Mesodermal cell (in vitro differentiated cells): ENCODE measurements around the gene NTF3.

Experiments used
- H3K27ac ChIP-seq: 2 replicates; pipeline ENCODE4 v1.7.0; 2013; ENCODE audit warnings: mild to moderate bottlenecking, low read depth, low read length, moderate library complexity; ENCODE audit not compliant: severe bottlenecking
- H3K36me3 ChIP-seq: 2 replicates; pipeline ENCODE4 v1.7.1; 2013; ENCODE audit warnings: mild to moderate bottlenecking, low read length, moderate library complexity; ENCODE audit not compliant: control insufficient read depth, insufficient read depth
- H3K4me1 ChIP-seq: one replicate; pipeline ENCODE4 v1.7.1; 2013; ENCODE audit warnings: mild to moderate bottlenecking, low read length; ENCODE audit not compliant: insufficient read depth, control insufficient read depth, poor library complexity, severe bottlenecking
- H3K4me3 ChIP-seq: 2 replicates; pipeline ENCODE4 v1.7.0; 2013; ENCODE audit warnings: low read length, control low read depth, mild to moderate bottlenecking; ENCODE audit not compliant: insufficient read depth, poor library complexity, severe bottlenecking; ENCODE audit errors: extremely low read depth
- H3K9me3 ChIP-seq: 2 replicates; pipeline ENCODE4 v1.7.1; 2013; ENCODE audit warnings: mild to moderate bottlenecking, low read length, moderate library complexity; ENCODE audit not compliant: control insufficient read depth
- WGBS, 2 experiments: methylation state at CpG; one replicate each; pipeline ENCODE4 v1.1.5; 2013; ENCODE audit warnings: missing lambda C conversion rate in 2 of 2; ENCODE audit not compliant: insufficient coverage in 2 of 2; 5-methylcytosine and 5-hydroxymethylcytosine counted together

Gene NTF3

DNA sequence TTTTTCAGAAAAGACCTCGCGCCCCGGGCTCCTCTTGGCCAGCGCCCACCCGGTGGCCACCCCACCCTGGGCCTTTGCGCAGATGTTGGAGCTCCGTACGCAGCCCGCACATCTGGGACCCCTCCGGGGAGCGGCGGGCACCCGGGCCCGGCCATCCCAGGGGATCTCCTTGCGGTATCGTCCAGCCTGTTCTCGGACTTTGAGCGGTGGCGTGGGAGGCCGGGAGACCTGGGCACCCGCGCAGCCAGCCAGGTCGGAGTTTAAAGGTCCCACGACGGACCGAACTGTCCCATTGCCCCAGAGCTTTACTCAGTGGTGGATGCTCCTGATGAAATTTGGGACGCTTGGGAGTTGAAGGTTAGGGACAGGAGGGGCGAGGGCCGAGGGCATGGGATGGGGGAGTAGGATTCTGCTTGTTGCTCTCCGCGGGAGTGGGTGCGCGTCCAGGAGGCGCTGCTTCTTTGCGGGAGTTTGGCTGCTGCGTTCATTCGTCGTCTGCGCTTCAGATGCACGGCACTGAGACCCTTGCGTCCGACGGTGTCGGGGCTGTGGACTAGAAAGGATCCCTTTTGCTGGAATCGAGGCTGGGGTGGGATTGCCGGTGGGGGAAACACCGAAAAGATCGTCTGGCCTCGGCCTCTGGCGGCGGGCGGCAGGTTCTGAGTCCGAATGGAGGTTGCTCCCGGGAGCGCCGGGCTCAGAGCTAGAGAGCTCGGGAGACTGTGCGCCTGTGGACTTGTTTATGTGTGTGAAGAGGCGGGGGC is 1.4 kb downstream of the NTF3 start:
- WGBS, 2 experiments, result 1% methylated on average over 36 to 52 of the region's 59 CpGs
- H3K27ac ChIP-seq, result no peak overlapping the region
- no peaks in the 10 kb centered on the region for H3K36me3 ChIP-seq
- peaks cover 32% of the 10 kb centered on the region for H3K4me1 ChIP-seq
- H3K9me3 ChIP-seq, result no peaks in the 10 kb centered on the region
- H3K4me3 ChIP-seq, result peak overlapping the region; percentile 40

DNA sequence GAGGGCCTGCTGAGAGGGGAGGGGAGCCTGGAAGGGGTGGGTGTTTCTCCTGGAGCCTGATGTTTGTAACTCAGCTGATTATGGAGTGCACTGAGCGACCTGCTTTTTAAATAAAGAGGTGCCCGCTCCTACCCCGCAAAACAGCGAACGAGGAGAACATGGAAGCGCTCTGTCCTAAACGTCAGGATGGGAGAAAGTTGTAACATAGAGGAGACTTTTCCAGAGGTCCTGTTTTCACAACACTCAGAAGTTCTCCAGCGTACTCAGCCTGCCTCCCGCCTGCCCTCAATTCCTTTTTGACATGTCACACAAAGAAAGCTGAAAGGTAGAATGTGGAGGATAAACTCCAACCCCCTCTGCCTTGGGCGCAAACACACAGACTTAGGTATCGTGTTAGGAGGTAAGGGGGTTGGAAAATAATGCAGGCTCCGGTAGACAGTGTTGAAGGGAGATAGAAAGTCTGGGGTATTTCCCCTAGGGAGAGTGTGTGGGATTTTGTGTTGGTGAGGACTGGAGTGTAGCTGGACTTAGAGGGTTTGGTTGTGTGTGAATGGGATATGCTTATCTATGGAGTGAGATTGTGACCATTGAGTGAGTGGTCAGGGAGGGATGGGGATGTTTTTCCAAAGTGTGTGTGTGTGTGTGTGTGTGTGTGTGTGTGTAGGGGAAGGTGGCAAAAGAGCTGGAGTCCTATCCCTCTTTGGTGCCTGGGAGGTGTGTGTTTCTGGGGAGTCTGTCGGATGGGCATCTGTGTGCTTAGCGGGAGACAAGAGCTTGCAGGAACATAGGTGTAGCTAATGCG is 2.1 kb downstream of the NTF3 start:
- Histone ChIP-seq H3K4me3 (peak overlapping the region; percentile 40), H3K27ac (no peak overlapping the region)
- WGBS, 2 experiments, result 17 to 25% methylated on average over 10 to 11 of the region's 15 CpGs

DNA sequence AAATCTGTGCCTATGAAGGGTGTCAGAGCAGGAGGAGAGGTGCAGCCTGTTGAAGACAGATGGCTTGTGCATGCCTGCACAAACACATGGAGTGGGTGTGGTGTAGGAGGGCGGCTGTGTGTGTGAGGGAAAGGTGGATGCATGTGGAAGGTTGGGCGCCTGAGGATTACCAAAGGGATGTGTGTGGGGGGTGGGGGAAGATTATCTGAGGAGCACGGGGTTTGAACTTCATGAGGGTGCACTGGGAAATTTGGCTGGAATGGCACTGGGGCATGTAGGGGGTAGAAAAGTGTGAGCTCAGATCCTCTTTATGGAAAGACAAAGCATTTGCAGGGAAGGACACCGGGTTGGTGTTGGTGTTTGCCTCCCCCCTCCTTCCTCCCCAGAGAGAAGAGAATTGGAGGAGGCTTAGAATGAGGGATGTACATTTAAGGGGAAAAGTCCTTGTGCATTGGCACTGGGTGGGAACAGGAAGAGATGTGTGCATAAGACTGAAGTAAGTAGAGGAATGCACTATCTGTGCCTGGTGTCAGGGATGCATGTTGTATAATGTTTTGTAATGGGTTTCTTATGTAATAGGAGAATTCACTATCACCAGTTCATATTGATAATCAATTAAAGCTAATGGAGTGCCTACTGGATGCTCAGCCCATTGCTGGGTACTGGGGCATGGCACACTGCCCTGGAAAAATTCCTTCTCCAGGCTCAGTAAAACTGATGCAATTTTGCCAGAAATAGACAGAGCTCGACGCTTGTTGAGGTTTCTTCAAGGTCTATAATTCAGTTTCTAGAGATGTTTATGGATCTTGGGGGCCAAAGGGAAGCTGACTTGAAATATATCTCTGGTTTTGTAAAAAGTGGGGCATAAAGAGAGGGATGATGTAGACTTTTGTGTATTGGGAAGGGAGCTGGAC is 3.0 kb downstream of the NTF3 start:
- Histone ChIP-seq H3K27ac (no peak overlapping the region), H3K4me3 (no peak overlapping the region), H3K36me3 (no peaks in the 10 kb centered on the region), H3K4me1 (peaks cover 29% of the 10 kb centered on the region), H3K9me3 (no peaks in the 10 kb centered on the region)
- 46 to 55% methylated on average over 3 to 5 of the region's 6 CpGs for WGBS, 2 experiments

More for the DNA sequence above, 2.1 kb downstream of the NTF3 start:
- no peaks in the 10 kb centered on the region for H3K9me3 ChIP-seq
- H3K36me3 ChIP-seq, result no peaks in the 10 kb centered on the region
- H3K4me1 ChIP-seq, result peaks cover 34% of the 10 kb centered on the region

GRCh38 chr12:5437182-5437583 is 5.3 kb downstream of the NTF3 start:
- 84 to 93% methylated on average over 3 of the region's 4 CpGs for WGBS, 2 experiments
- H3K36me3 ChIP-seq, result no peaks in the 10 kb centered on the region
- no peak overlapping the region for H3K4me3 ChIP-seq
- H3K27ac ChIP-seq, result no peak overlapping the region
- peaks cover 33% of the 10 kb centered on the region for H3K4me1 ChIP-seq
- H3K9me3 ChIP-seq, result no peaks in the 10 kb centered on the region

GRCh38 chr12:5437589-5437988 is 5.7 kb downstream of the NTF3 start:
- H3K27ac ChIP-seq, result no peak overlapping the region
- WGBS, 2 experiments, result 90% methylated on average over 9 to 10 of the region's 11 CpGs

DNA sequence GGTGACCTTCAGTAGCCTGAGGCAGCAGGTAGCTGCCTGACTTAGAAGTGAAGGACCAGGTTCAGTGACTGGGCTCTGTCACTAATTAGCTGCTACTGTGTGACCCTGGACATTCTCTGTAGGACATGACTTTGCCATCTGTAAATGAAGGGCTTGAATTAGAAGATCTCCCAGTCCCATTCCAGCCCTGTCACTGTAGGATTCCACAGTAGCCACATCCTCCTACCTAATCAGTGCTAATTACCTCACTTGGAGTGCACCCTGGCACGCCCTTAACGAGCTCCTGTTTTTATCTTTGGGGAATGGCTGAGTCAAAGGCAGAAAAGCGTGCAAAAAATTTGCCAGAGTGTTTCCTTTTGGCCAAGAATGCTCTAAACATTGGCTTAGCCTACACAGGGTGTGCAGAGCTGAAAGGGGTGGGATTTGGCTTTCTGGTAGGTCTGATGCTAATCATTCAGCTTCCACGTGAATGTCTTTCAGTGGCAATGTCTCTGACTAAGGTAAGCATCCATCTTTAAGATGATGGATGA is 6.8 kb downstream of the NTF3 start:
- Histone ChIP-seq H3K27ac (no peak overlapping the region), H3K4me1 (peaks cover 29% of the 10 kb centered on the region), H3K4me3 (no peak overlapping the region), H3K9me3 (no peaks in the 10 kb centered on the region), H3K36me3 (no peaks in the 10 kb centered on the region)
- WGBS, 2 experiments, result 52 to 61% methylated on average over 4 of the region's 4 CpGs

More at GRCh38 chr12:5437589-5437988, 5.7 kb downstream of the NTF3 start:
- Histone ChIP-seq H3K36me3 (no peaks in the 10 kb centered on the region), H3K4me1 (peaks cover 35% of the 10 kb centered on the region), H3K9me3 (no peaks in the 10 kb centered on the region), H3K4me3 (no peak overlapping the region)

GRCh38 chr12:5439371-5439771 is 7.5 kb downstream of the NTF3 start:
- no peak overlapping the region for H3K4me3 ChIP-seq
- no peaks in the 10 kb centered on the region for H3K9me3 ChIP-seq
- WGBS, 2 experiments, result 75 to 91% methylated on average over 4 of the region's 4 CpGs
- H3K27ac ChIP-seq, result no peak overlapping the region
- peaks cover 25% of the 10 kb centered on the region for H3K4me1 ChIP-seq
- no peaks in the 10 kb centered on the region for H3K36me3 ChIP-seq

GRCh38 chr12:5439788-5440300 is 7.9 kb downstream of the NTF3 start:
- H3K4me3 ChIP-seq, result no peak overlapping the region
- H3K9me3 ChIP-seq, result no peaks in the 10 kb centered on the region
- H3K36me3 ChIP-seq, result no peaks in the 10 kb centered on the region
- peaks cover 22% of the 10 kb centered on the region for H3K4me1 ChIP-seq
- no peak overlapping the region for H3K27ac ChIP-seq

- Histone ChIP-seq H3K27ac (no peak overlapping the region), H3K9me3 (no peaks in the 10 kb centered on the region), H3K36me3 (no peaks in the 10 kb centered on the region), H3K4me3 (no peak overlapping the region), H3K4me1 (peaks cover 22% of the 10 kb centered on the region)
- WGBS, 2 experiments, result 79 to 100% methylated on average over 3 to 4 of the region's 7 CpGs
Observed at GRCh38 chr12:5440978-5441377, 9.1 kb downstream of the NTF3 start.
